NCI-H2227 (cell line): ENCODE data around the gene SYCP2.

Experiments used
- DNase-seq: peaks from one replicate; lab custom pipeline; 2025; ENCODE audit not compliant: unreplicated experiment; lab: John Stamatoyannopoulos, UW

SYCP2 gene

GRCh38 chr20:59942245-59942644 is 8.8 kb upstream of the SYCP2 start:
- no peak for DNase-seq

- DNase-seq: no peak
Observed at GRCh38 chr20:59940956-59941294, 7.5 kb upstream of the SYCP2 start.

GRCh38 chr20:59940129-59940955 is 6.9 kb upstream of the SYCP2 start, which contains the start of the genes FAM217B and PPP1R3D:
Gene FAM217B (plus strand): TSS chr20:59940389. CDS start chr20:59943944, 3,555 bp downstream.
Gene PPP1R3D (minus strand): TSS chr20:59940305. CDS start chr20:59939931, 374 bp downstream.
- DNase-seq: peak; percentile 94

- peak; percentile 57 for DNase-seq
Observed at GRCh38 chr20:59939879-59940128, 6.4 kb upstream of the SYCP2 start.

GRCh38 chr20:59939052-59939878 is 5.8 kb upstream of the SYCP2 start:
- DNase-seq: no peak

- no peak for DNase-seq
Observed at GRCh38 chr20:59938696-59939051, 5.2 kb upstream of the SYCP2 start.

GRCh38 chr20:59938221-59938620 is 4.8 kb upstream of the SYCP2 start:
- no peak for DNase-seq

GRCh38 chr20:59937150-59937549 is 3.7 kb upstream of the SYCP2 start:
- DNase-seq: no peak

- DNase-seq: no peak
Observed at GRCh38 chr20:59936409-59936808, 3.0 kb upstream of the SYCP2 start.

GRCh38 chr20:59935457-59936185 is 2.2 kb upstream of the SYCP2 start:
- DNase-seq: no peak

- DNase-seq: peak; percentile 92
Observed at GRCh38 chr20:59933849-59934585, 580 bp upstream of the SYCP2 start.

- DNase-seq: peak; percentile 63
Observed at GRCh38 chr20:59932616-59933295, 681 bp downstream of the SYCP2 start.

- DNase-seq: no peak
Observed at GRCh38 chr20:59931511-59932312, 1.7 kb downstream of the SYCP2 start.

- DNase-seq: peak; percentile 33
Observed at GRCh38 chr20:59925899-59926298, 7.5 kb downstream of the SYCP2 start.

- DNase-seq: no peak
Observed at GRCh38 chr20:59925359-59925758, 8.1 kb downstream of the SYCP2 start.

GRCh38 chr20:59923514-59923913 is 9.9 kb downstream of the SYCP2 start:
- no peak for DNase-seq

GRCh38 chr20:59920944-59921343 is 12.5 kb downstream of the SYCP2 start:
- no peak for DNase-seq

GRCh38 chr20:59912609-59913008 is 20.8 kb downstream of the SYCP2 start:
- no peak for DNase-seq

- no peak for DNase-seq
Observed at GRCh38 chr20:59911041-59911440, 22.4 kb downstream of the SYCP2 start.

- DNase-seq: no peak
Observed at GRCh38 chr20:59908855-59909254, 24.6 kb downstream of the SYCP2 start.
